ENCODE results near the gene FAAH.

The FAAH gene

DNA sequence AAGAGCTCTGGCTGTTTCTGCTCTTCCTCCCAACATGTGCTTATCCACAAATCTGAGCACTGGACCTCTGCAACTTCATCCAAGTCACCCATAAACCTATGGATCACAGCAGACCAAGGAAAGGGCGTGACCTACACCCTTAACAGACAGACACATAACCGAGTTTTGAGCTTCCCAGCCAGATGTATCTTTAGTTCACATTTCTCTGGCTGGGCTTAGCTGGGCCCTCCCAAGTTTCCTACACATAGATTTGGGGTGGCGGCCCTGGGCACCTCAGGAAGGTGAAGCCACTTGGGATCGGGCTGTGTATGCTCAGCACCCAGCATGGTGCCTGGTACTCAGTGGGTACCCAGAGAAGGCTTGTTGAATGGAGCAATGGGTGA, 26.4 kb downstream of the FAAH start:
- DNase-seq (ENCODE audit: low read depth), result no peak
- no peak for TF ChIP-seq CTCF (IDR thresholded peaks at IDR 0.05; ENCODE audit: control insufficient read depth, insufficient read depth, low read depth, low read length, missing control alignments)
- no peak overlapping the region for H3K4me3 ChIP-seq (ENCODE audit: control insufficient read depth, low read depth, low read length)

GRCh38 chr1:46421739-46422138, 27.6 kb downstream of the FAAH start:
- no peak for DNase-seq (ENCODE audit: low read depth)
- no peak for TF ChIP-seq CTCF (IDR thresholded peaks at IDR 0.05; ENCODE audit: control insufficient read depth, insufficient read depth, low read depth, low read length, missing control alignments)
- no peak overlapping the region for H3K4me3 ChIP-seq (ENCODE audit: control insufficient read depth, low read depth, low read length)

- H3K4me3 ChIP-seq (ENCODE audit: control insufficient read depth, low read depth, low read length), result no peak overlapping the region
Observed at GRCh38 chr1:46422261-46422871, 28.2 kb downstream of the FAAH start.

GRCh38 chr1:46423574-46424240, 29.6 kb downstream of the FAAH start:
- no peak for DNase-seq (ENCODE audit: low read depth)
- no peak for TF ChIP-seq CTCF (IDR thresholded peaks at IDR 0.05; ENCODE audit: control insufficient read depth, insufficient read depth, low read depth, low read length, missing control alignments)
- H3K4me3 ChIP-seq (ENCODE audit: control insufficient read depth, low read depth, low read length), result no peak overlapping the region

More at GRCh38 chr1:46422261-46422871, 28.2 kb downstream of the FAAH start:
- no peak for TF ChIP-seq CTCF (IDR thresholded peaks at IDR 0.05; ENCODE audit: control insufficient read depth, insufficient read depth, low read depth, low read length, missing control alignments)
- no peak for DNase-seq (ENCODE audit: low read depth)

GRCh38 chr1:46424730-46425129, 30.6 kb downstream of the FAAH start:
- TF ChIP-seq CTCF (IDR thresholded peaks at IDR 0.05; ENCODE audit: control insufficient read depth, insufficient read depth, low read depth, low read length, missing control alignments), result no peak

DNA sequence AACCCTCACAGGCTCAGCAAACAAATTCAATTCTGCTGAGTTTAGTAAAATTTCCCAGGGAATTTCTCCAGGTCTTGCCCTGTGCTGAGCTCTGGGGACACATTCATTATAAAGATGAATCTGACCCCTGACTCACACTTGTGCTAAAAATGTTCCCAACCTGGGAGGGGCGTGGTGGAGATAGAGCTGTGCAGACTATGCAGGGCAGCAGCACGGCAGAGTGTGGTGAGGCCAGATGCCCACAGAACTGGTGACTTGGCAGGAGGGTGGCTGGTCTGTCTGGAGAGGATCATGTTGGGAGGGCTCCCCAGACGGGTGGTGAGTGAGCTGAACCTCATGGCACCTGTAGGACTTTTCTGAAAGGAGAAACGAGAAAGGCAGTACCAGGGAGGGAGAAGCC, 31.6 kb downstream of the FAAH start:
- no peak for TF ChIP-seq CTCF (IDR thresholded peaks at IDR 0.05; ENCODE audit: control insufficient read depth, insufficient read depth, low read depth, low read length, missing control alignments)
- DNase-seq (ENCODE audit: low read depth), result no peak
- no peak overlapping the region for H3K4me3 ChIP-seq (ENCODE audit: control insufficient read depth, low read depth, low read length)

More at GRCh38 chr1:46424730-46425129, 30.6 kb downstream of the FAAH start:
- no peak for DNase-seq (ENCODE audit: low read depth)
- no peak overlapping the region for H3K4me3 ChIP-seq (ENCODE audit: control insufficient read depth, low read depth, low read length)
